LNCAP (cell line): ENCODE measurements around the gene PRRX1.

Source experiments
- TF ChIP-seq, protein P1 (sequence below): fragments of 450-650 bp; IDR thresholded peaks from 2 replicates; pipeline ENCODE4 v1.5.1; 2017; ENCODE audit warnings: mild to moderate bottlenecking

PRRX1 gene

DNA sequence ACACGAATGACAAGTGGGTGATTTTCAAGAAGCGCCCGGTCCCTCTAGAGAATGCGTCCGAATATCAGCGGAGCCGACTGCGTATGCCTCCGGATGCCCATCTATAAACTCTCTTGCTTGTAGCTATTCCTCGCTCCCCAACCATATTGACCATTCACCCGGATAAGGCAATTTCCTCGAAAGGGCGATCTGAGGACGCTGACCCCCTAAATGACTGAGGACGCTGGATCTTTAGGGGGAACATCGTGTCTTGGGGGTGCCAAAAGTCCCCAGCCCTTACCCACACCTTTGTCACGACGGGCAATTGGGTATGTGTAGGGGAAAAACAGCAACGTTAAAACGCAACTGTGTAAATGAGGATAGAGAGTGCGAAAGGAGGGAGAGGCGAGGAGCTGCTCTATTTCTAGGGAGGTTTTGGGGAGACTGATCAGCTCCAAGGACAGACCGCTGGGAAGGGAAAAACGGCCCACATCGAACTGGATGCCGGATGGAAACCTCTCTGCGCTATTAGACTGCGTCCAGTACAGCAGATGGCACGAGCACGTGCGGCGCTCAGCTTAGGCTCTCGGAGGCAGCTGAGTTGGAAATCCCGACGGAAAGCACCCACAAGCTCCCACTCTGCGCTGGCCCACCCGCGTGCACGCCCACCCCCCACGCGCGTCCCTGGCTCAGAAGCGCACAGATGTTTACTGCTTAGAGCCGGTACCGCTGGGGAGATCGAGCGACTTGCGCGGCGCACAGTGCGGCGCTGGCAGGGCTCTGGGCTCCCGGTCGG, 2.9 kb upstream of the PRRX1 start:
- TF ChIP-seq, protein P1, sequence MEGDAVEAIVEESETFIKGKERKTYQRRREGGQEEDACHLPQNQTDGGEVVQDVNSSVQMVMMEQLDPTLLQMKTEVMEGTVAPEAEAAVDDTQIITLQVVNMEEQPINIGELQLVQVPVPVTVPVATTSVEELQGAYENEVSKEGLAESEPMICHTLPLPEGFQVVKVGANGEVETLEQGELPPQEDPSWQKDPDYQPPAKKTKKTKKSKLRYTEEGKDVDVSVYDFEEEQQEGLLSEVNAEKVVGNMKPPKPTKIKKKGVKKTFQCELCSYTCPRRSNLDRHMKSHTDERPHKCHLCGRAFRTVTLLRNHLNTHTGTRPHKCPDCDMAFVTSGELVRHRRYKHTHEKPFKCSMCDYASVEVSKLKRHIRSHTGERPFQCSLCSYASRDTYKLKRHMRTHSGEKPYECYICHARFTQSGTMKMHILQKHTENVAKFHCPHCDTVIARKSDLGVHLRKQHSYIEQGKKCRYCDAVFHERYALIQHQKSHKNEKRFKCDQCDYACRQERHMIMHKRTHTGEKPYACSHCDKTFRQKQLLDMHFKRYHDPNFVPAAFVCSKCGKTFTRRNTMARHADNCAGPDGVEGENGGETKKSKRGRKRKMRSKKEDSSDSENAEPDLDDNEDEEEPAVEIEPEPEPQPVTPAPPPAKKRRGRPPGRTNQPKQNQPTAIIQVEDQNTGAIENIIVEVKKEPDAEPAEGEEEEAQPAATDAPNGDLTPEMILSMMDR = no peak

DNA sequence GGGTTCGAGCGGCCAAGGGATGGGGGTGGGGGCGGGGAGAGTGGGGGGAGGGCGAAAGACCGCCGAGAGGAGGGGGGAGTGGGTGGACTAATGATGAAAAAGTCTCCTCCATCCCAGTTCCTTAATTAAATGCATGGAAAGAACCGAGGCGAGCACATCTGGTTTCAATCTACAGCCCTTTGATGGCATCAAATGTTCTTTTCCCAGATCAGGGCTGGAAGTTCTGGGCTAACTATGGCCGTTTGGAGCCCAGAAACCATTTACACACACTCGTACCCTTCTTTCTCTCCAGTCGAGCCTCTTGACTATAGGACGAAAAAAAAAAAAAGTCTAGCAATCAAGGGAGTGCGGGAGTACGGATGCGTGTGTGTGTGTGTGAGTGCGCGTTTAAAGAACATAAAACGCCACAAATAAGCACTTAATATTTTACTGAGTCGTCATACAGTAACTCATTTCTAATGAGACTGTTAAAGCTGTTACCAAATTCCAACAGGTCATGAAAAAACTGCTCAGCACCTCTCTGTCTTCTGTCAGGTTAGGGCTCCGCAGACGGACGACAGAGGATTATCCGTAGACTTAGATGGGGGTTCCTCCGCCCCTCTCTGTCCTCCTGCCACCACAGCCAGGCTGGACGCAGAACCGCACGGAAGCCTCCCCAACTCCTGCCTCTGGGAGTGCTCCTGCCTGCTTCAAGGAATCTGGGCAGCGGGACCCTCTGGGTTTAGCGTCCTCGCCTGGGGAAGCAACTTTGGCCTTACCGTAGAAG, 2.1 kb upstream of the PRRX1 start:
- TF ChIP-seq, protein P1 = no peak

DNA sequence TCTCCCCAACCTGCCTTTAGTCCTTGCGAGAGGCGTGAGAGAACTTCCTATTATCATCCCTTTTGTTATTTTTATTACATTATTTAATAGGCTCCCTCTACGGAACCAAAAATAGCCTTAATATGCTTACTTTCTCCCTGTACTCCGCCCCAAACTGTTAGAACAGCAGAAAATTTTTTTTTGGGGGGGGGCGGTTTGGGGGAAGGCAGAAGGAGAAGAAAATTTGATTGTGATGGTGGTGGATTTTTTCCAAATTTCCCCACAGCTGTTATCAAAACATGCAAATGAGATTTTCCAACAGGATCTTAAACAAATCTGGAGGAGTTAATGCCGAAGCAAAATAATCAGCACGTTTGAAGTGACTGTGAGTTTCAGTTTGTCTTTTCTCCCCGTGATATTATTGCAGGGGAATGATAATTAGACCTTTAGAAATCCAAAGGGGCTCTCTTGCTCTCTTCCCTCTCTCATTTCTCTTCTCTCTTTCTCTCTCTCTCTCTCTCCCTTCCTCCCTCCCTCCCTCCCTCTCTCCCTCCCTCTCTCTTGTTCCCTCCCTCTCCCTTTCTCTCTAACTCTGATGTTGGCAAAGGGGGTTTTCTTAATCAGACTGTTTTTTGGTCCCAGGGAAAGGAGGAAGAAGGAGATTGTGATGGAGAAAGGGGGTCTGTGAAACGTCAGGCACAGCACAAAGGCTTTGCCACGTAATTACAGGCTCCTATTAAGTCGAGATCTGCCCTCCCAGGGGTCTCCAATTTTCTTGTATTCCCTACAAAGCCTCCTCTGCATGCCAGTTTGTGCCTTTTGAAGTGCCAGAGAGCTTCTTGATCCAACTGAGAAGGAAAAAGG, 1.1 kb upstream of the PRRX1 start:
- TF ChIP-seq, protein P1 = no peak

DNA sequence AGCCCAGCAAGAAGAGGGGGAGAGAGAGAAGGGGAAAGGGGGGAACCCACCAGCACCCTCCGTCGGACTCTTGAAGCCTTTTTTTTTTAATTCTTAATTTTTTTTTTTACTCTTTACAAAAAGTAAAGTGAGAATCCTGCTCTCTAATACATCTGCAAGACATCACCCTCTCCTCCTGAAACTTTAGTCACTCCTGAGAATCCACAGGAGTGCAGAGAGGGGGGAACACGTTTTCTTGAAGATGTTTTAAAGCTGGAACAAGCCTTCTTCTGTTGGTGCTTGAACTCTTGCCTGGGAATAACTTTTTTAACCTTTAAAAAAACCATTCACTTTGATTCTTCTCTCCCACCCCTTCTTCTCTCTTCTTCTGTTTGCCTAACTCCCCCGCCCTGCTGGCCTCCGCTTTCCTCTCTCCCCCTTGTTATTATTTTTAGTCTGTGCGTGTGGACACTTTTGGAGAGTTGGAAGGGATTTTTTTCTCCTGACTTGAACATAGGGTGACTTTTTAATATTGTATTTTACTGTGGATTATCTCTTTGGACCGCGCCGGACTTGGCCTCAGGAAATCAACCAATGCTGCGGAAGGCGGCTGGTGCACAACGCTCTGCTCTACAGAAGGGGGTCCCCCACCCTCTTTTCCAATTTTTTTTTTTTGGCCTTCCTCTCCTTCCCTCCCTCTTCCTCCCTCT, 383 bp upstream of the PRRX1 start:
- TF ChIP-seq, protein P1 = no peak

DNA sequence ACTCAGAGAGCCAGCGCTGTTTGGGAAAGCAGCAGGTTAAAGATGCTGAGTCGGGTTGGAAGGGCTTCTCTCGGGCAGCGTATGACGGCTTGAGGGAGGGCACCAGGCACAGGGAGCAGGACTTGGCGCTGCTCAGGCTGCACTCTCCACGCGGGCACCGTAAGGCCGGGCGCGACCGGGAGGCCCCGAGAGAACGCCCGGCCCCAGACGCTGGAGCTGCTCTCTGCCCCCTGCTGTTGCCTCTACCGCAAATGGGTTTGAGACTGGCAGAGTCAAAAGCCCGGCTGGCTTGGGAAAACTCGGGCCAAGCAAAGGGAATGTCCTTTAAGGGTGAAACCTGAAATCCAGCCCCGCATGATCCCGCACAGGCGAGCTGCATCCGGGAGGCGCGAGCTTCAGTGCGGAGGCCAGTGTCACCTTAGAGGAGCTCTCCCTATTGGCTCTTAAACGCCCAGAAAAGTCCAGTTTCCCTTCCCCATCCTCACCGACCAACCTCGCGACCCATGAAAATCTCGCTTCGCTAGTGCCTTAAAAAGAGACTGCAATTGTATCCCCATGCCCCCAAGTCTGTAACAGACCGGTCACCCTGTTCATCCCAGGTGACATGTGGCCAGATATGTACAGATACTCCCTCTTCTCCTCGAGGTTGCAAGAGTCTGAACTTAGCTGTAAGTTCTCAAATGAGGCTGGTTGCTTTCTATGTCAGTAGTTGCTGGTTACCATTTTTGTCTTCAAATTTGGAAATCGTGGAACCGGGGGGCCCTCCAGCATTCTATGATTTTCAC, 1.1 kb downstream of the PRRX1 start:
- TF ChIP-seq, protein P1 = no peak

DNA sequence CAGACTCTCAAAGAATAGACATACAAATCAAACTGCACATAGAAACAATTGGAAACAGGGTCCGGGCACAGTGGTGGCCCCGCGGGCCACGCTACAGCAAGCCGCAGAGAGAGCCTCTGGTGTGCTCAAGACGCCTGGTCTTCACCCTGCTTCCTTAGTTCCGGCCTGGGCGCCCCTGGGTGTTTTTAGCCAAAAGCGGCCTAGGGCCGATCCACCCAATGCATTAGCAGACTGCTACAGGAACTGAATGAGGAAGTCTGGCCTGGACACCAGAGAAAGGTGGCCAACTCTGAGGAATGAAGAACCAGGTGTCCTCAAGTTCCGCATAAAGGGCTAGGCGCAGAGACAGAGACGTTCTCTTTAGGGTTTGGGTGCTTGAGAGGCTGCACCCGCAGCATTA, 1.7 kb downstream of the PRRX1 start:
- TF ChIP-seq, protein P1 = no peak
